Activated naive CD4-positive, alpha-beta T cell treated with anti-CD3 and anti-CD28 coated beads, Interleukin-2, amount 50 U/mL, for 16 hours (primary cell): ENCODE data around the gene DDX3X.
"Not testable (repeated sequence)": the region's sequence is repeated elsewhere in the genome, so short reads cannot be mapped to it uniquely, and the experiment has no call there.

Experiments
- DNase-seq: peaks from one replicate; pipeline ENCODE4 v3.0.0-alpha.2; 2020

DDX3X gene

GRCh38 chrX:41333744-41334362, at the start of gene DDX3X:
Gene DDX3X, plus strand, starts transcription at chrX:41334162. Its CDS starts 91 bp downstream, at chrX:41334253.
- DNase-seq, result peak; percentile 83

GRCh38 chrX:41285928-41286327, 48.0 kb upstream of the DDX3X start:
- DNase-seq, result not testable (repeated sequence)

- no peak for DNase-seq
Measured at GRCh38 chrX:41288641-41289040, 45.3 kb upstream of the DDX3X start.

GRCh38 chrX:41289095-41289494, 44.9 kb upstream of the DDX3X start:
- no peak for DNase-seq

- no peak for DNase-seq
Measured at GRCh38 chrX:41291309-41291708, 42.7 kb upstream of the DDX3X start.

- no peak for DNase-seq
Measured at GRCh38 chrX:41293269-41293668, 40.7 kb upstream of the DDX3X start.

GRCh38 chrX:41300758-41301437, 33.1 kb upstream of the DDX3X start:
- DNase-seq, result no peak

- DNase-seq, result no peak
Measured at GRCh38 chrX:41301438-41301824, 32.5 kb upstream of the DDX3X start.

GRCh38 chrX:41302370-41302769, 31.6 kb upstream of the DDX3X start:
- DNase-seq, result no peak

GRCh38 chrX:41303013-41303412, 30.9 kb upstream of the DDX3X start:
- DNase-seq, result no peak

- DNase-seq, result no peak
Measured at GRCh38 chrX:41304178-41304577, 29.8 kb upstream of the DDX3X start.

GRCh38 chrX:41308884-41309647, 24.9 kb upstream of the DDX3X start:
- DNase-seq, result no peak

- DNase-seq, result no peak
Measured at GRCh38 chrX:41312786-41313185, 21.2 kb upstream of the DDX3X start.

GRCh38 chrX:41313419-41313818, 20.5 kb upstream of the DDX3X start:
- DNase-seq, result no peak

GRCh38 chrX:41314204-41314603, 19.8 kb upstream of the DDX3X start:
- DNase-seq, result no peak

- no peak for DNase-seq
Measured at GRCh38 chrX:41314881-41315280, 19.1 kb upstream of the DDX3X start.

- DNase-seq, result not testable (repeated sequence)
Measured at GRCh38 chrX:41316266-41316665, 17.7 kb upstream of the DDX3X start.

GRCh38 chrX:41317477-41318208, 16.3 kb upstream of the DDX3X start:
- DNase-seq, result no peak

- DNase-seq, result no peak
Measured at GRCh38 chrX:41320393-41320792, 13.6 kb upstream of the DDX3X start.

GRCh38 chrX:41322821-41323603, 10.9 kb upstream of the DDX3X start:
- no peak for DNase-seq

GRCh38 chrX:41326431-41326830, 7.5 kb upstream of the DDX3X start:
- no peak for DNase-seq

GRCh38 chrX:41327341-41327740, 6.6 kb upstream of the DDX3X start:
- DNase-seq, result no peak

- DNase-seq, result no peak
Measured at GRCh38 chrX:41329101-41329500, 4.9 kb upstream of the DDX3X start.
